DND-41 (cell line): Measurements from ENCODE around the gene RFXAP.

Experiments
- ATAC-seq: fragments of 200-7000 bp; cut with Tn5 transposase; 3 replicates; pipeline ENCODE4 v1.9.1; 2021; ENCODE audit warnings: low read depth; ENCODE audit not compliant: insufficient read depth
- DNase-seq: peaks from one replicate; pipeline ENCODE4 v3.0.0-alpha.2; 2020
- H2AFZ ChIP-seq: 2 replicates; pipeline ENCODE4 v1.6.0; 2012; ENCODE audit warnings: low read depth, low read length
- H3K27ac ChIP-seq: 2 replicates; pipeline ENCODE4 v1.5.1; 2012; ENCODE audit warnings: low read length, inconsistent platforms
- H3K27me3 ChIP-seq: fragments of 200-600 bp; sonication (generic); 2 replicates; pipeline ENCODE4 v1.6.0; 2012; ENCODE audit warnings: low read length, mild to moderate bottlenecking, inconsistent platforms; ENCODE audit not compliant: insufficient read depth, poor library complexity
- H3K36me3 ChIP-seq: 2 replicates; pipeline ENCODE4 v1.5.1; 2012; ENCODE audit warnings: low read length, inconsistent platforms; ENCODE audit not compliant: insufficient read depth
- H3K4me1 ChIP-seq: 2 replicates; pipeline ENCODE4 v1.5.1; 2012; ENCODE audit warnings: mild to moderate bottlenecking, low read length; ENCODE audit not compliant: insufficient read depth
- H3K4me2 ChIP-seq: 2 replicates; pipeline ENCODE4 v1.6.0; 2012; ENCODE audit warnings: mild to moderate bottlenecking, moderate library complexity, low read length, inconsistent platforms; ENCODE audit not compliant: insufficient read depth
- H3K4me3 ChIP-seq, 2 experiments: fragments of 200-600 bp in 1 of 2; shearing (Covaris generic) in 1 of 2; 2 replicates each; pipeline ENCODE4 v1.5.1; 2012 to 2016; ENCODE audit warnings: inconsistent platforms in 2 of 2, low read length in 2 of 2, mild to moderate bottlenecking in 2 of 2, low read depth in 1 of 2, moderate library complexity in 1 of 2
- H3K79me2 ChIP-seq: 2 replicates; pipeline ENCODE4 v1.6.0; 2012; ENCODE audit warnings: low read length, inconsistent platforms; ENCODE audit not compliant: insufficient read depth
- H3K9ac ChIP-seq: 2 replicates; pipeline ENCODE4 v1.6.0; 2012; ENCODE audit warnings: low read depth, mild to moderate bottlenecking, inconsistent platforms, low read length, moderate library complexity
- H3K9me3 ChIP-seq: 2 replicates; pipeline ENCODE4 v1.5.1; 2012; ENCODE audit warnings: low read length, moderate library complexity, mild to moderate bottlenecking, inconsistent platforms; ENCODE audit not compliant: insufficient read depth, severe bottlenecking
- H4K20me1 ChIP-seq: 2 replicates; pipeline ENCODE4 v1.6.0; 2012; ENCODE audit warnings: low read length; ENCODE audit not compliant: insufficient read depth
- EZH2 ChIP-seq: IDR thresholded peaks from 3 replicates; pipeline ENCODE4 v1.6.1; 2012; ENCODE audit warnings: borderline replicate concordance, low read depth, mild to moderate bottlenecking, moderate library complexity, low read length, inconsistent platforms; ENCODE audit not compliant: severe bottlenecking
- TF ChIP-seq, protein P1 (sequence below): IDR thresholded peaks from 2 replicates; pipeline ENCODE4 v1.5.1; 2012; ENCODE audit warnings: borderline replicate concordance, low read length, moderate library complexity, mild to moderate bottlenecking; ENCODE audit not compliant: poor library complexity, severe bottlenecking; ENCODE audit errors: extremely low read depth

Gene RFXAP

GRCh38 chr13:36787181-36787580, 31.8 kb upstream of the RFXAP start:
- Histone ChIP-seq H3K27me3 (peaks cover 3% of the 10 kb centered on the region), H3K9ac (no peak overlapping the region), H3K4me2 (no peak overlapping the region), H3K9me3 (no peaks in the 10 kb centered on the region), H3K4me1 (no peaks in the 10 kb centered on the region), H3K27ac (no peak overlapping the region), H3K4me3 (no peak overlapping the region), H3K36me3 (no peaks in the 10 kb centered on the region), H3K79me2 (no peaks in the 10 kb centered on the region), H4K20me1 (no peaks in the 10 kb centered on the region), H2AFZ (no peak overlapping the region)
- ATAC-seq, result no peak
- DNase-seq, result no peak
- no peak for TF ChIP-seq EZH2
- TF ChIP-seq, protein P1, sequence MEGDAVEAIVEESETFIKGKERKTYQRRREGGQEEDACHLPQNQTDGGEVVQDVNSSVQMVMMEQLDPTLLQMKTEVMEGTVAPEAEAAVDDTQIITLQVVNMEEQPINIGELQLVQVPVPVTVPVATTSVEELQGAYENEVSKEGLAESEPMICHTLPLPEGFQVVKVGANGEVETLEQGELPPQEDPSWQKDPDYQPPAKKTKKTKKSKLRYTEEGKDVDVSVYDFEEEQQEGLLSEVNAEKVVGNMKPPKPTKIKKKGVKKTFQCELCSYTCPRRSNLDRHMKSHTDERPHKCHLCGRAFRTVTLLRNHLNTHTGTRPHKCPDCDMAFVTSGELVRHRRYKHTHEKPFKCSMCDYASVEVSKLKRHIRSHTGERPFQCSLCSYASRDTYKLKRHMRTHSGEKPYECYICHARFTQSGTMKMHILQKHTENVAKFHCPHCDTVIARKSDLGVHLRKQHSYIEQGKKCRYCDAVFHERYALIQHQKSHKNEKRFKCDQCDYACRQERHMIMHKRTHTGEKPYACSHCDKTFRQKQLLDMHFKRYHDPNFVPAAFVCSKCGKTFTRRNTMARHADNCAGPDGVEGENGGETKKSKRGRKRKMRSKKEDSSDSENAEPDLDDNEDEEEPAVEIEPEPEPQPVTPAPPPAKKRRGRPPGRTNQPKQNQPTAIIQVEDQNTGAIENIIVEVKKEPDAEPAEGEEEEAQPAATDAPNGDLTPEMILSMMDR, result no peak

DNA sequence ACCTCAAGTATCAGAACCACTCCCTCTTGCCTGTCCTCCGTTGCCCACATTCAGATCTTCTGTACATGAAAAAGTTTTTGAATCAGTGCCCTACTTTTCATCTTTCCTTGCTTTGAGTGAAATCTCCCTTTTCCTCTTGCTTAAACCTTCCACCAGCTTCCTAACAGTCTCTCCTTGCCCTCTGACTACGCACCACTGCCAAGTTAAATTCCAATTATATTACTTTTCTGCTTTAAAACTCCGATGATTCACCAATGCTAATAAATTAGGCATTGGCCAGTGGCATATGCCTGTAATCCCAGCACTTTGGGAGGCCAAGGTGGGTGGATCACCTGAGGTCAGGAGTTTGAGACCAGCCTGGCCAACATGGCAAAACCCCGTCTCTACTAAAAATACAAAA, 30.7 kb upstream of the RFXAP start:
- Histone ChIP-seq H3K27me3 (peaks cover 3% of the 10 kb centered on the region), H3K79me2 (no peaks in the 10 kb centered on the region), H3K27ac (no peak overlapping the region), H3K4me2 (no peak overlapping the region), H3K4me1 (no peaks in the 10 kb centered on the region), H3K36me3 (no peaks in the 10 kb centered on the region), H4K20me1 (no peaks in the 10 kb centered on the region), H3K4me3 (no peak overlapping the region), H2AFZ (no peak overlapping the region), H3K9me3 (no peaks in the 10 kb centered on the region), H3K9ac (no peak overlapping the region)
- ATAC-seq (no peak), DNase-seq (no peak)
- TF ChIP-seq EZH2, result no peak
- TF ChIP-seq, protein P1, result no peak

- DNase-seq (no peak), ATAC-seq (no peak)
- H3K79me2 ChIP-seq, result no peaks in the 10 kb centered on the region
- no peak overlapping the region for H3K27ac ChIP-seq
- no peak overlapping the region for H3K4me2 ChIP-seq
- H3K9ac ChIP-seq, result no peak overlapping the region
- no peaks in the 10 kb centered on the region for H4K20me1 ChIP-seq
- TF ChIP-seq EZH2, result no peak
- TF ChIP-seq, protein P1, result no peak
- H3K4me3 ChIP-seq, result no peak overlapping the region
- H2AFZ ChIP-seq, result no peak overlapping the region
- no peaks in the 10 kb centered on the region for H3K36me3 ChIP-seq
- no peaks in the 10 kb centered on the region for H3K4me1 ChIP-seq
- H3K9me3 ChIP-seq, result no peaks in the 10 kb centered on the region
- peaks cover 3% of the 10 kb centered on the region for H3K27me3 ChIP-seq
Observed at GRCh38 chr13:36789061-36789460, 30.0 kb upstream of the RFXAP start.

GRCh38 chr13:36789730-36790129, 29.3 kb upstream of the RFXAP start:
- no peaks in the 10 kb centered on the region for H4K20me1 ChIP-seq
- H3K9me3 ChIP-seq, result no peaks in the 10 kb centered on the region
- no peaks in the 10 kb centered on the region for H3K79me2 ChIP-seq
- no peaks in the 10 kb centered on the region for H3K4me1 ChIP-seq
- H3K4me3 ChIP-seq, result no peak overlapping the region
- no peak overlapping the region for H2AFZ ChIP-seq
- DNase-seq, result no peak
- H3K27me3 ChIP-seq, result peaks cover 3% of the 10 kb centered on the region
- H3K27ac ChIP-seq, result no peak overlapping the region
- no peak overlapping the region for H3K9ac ChIP-seq
- H3K4me2 ChIP-seq, result no peak overlapping the region
- no peak for ATAC-seq
- H3K36me3 ChIP-seq, result no peaks in the 10 kb centered on the region
- TF ChIP-seq, protein P1, result no peak
- TF ChIP-seq EZH2, result no peak
